NT2/D1 (cell line): ENCODE data around the gene CRYGB.

ENCODE experiments used
- SUZ12 ChIP-seq: IDR thresholded peaks from 2 replicates; pipeline ENCODE4 v1.6.1; 2011; ENCODE audit not compliant: insufficient read length, insufficient read depth; ENCODE audit errors: extremely low read depth
- YY1 ChIP-seq: IDR thresholded peaks from 2 replicates; pipeline ENCODE4 v1.6.1; 2011; ENCODE audit not compliant: insufficient read length, insufficient read depth
- ZNF274 ChIP-seq: IDR thresholded peaks from 2 replicates; pipeline ENCODE4 v1.6.1; 2011; ENCODE audit warnings: mild to moderate bottlenecking, low read depth, low read length

DNA sequence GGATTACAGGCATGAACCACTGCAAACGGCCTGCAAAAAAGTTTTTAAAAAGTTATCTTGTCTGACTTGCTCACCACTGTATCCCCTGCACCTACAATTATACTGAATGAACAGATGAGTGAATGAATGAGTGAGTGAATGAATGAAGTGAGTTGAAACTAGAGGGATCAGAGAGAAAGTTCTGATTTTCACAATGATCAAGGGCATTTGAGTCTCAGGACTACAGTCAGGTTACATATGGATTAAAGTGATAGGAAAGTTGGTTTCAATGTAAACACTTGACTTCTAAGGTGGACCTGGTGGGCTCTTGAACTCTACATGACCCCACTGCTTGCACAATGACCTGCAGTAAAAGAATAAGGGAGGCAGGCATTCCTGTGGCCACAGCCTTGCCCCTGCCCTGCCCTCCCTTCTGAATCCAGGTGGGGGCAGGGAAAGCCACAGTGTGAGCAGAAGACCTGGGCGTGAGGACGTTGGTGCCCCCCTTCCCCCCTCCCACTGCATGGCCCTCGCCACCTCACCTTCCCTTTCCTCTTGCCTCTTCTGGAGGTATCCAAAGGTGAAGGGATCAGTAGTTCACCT lies 33.2 kb upstream of the CRYGB start:
- no peak for TF ChIP-seq ZNF274
- TF ChIP-seq YY1 = no peak
- no peak for TF ChIP-seq SUZ12
